HG03342 (cell line): Measurements from ENCODE around the gene AMACR.

Experiments used
- ATAC-seq: cut with Tn5 transposase; IDR thresholded peaks from one replicate; pipeline ENCODE4 v1.9.1; 2021; ENCODE audit warnings: mild to moderate bottlenecking, moderate library complexity; ENCODE audit not compliant: unreplicated experiment

AMACR gene

DNA sequence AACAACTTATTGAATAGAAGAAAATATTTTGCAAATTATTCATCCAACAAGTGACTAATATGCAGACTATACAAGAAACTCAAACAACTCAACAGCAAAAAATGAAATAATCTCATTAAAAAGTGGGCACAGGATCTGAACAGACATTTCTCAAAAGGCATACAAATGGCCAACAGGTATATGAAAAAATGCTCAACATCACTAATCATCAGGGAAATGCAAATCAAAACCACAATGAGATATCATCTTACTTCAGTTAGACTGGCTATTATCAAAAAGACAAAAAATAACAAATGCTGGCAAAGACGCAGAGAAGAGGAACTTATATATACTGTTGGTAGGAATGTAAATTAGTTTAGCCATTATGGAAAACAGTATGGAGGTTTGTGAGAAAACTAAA, 1.8 kb upstream of the AMACR start:
- ATAC-seq: no peak

DNA sequence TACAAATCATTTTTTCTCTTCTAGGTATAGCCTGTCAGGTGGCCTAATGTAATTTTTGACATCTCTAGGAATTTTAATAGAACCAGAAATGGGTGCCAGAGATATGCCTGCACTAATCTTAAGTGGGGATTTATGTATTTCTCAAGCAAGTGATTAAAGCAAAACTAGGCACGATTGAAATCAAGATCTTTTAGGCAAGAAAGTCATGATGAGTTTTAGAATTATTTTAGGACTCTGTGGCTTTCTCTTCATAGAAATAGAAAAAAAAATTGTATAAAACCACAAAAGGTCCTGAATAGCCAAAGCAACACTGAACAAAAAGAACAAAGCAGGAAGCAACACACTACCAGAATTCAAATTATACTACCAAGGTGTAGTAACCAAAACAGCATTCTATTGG, 952 bp upstream of the AMACR start:
- ATAC-seq: no peak

DNA sequence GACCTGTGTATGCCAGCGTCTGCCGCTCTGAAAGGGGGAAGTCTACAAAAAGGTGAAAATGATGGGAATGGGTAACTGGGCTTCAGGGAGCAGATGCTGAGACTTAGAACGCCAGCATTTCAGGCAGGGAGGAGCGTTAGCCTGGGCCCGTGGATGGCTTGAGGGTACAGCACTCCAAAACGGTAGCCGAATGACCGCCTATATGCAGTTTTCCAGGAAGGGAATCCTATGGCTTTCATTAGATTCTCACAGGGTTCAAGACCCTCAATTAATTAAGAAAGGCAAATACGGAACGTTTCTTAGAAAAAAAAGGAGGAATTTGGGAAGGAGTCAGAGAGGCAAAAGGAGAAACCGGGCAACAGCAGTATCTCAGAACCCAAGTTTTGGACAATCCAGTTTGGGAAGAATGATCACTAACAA, 639 bp downstream of the AMACR start:
- no peak for ATAC-seq

DNA sequence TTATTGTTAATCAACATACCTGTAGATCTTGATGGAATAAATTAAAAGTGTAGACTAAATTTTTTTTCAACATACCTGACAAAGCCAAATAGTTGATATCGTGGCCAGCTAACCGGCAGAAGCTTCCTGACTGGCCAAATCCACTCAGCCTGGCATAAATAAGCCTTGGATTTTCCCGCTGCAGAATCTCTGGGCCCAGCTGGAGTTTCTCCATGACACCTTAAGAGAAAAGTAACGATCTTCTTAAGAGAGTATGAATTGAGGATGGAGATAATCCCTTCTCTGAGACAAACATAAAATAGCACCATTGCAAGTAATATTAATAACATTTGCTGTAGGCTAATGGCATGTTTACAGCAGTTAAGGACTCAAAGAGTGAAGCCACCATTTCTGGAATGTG, 2.2 kb downstream of the AMACR start:
- ATAC-seq: no peak

DNA sequence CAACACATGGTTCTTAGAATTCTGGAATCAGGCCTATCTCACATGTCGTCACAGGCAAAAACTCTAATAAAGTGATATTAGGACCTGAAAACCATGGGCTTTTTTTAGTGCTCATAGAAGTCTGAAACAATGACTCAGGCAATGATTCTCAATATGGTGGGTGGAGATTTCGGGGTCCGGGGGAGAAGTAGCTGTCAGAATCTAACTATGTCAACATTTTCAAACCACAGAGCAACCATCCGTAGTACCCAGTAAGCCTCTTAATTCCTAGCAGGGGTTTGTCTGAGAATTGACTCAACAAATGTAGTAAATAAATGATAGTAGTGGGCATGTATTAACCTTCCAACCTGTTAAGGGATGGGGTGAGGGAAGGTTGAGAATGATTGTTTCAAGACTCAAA, 2.6 kb downstream of the AMACR start:
- ATAC-seq: no peak

DNA sequence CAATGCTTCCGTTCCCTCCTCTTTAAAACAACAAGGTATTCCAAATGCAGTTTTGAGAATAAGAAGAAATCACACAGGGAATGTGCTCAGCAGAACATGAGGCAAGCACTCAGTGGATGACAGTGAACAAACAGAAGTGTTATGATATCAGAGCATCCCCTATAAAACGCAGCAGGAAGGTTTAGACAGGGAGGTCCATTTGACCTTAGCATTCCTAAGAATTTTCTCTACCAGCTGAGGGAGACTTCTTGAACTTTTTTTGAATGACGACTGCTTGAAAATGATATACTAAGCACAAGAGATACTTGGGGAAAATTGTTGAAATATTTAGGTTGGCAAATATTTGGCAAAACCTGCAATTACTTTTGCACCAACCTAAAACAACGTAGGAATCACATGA, 3.9 kb downstream of the AMACR start:
- no peak for ATAC-seq

DNA sequence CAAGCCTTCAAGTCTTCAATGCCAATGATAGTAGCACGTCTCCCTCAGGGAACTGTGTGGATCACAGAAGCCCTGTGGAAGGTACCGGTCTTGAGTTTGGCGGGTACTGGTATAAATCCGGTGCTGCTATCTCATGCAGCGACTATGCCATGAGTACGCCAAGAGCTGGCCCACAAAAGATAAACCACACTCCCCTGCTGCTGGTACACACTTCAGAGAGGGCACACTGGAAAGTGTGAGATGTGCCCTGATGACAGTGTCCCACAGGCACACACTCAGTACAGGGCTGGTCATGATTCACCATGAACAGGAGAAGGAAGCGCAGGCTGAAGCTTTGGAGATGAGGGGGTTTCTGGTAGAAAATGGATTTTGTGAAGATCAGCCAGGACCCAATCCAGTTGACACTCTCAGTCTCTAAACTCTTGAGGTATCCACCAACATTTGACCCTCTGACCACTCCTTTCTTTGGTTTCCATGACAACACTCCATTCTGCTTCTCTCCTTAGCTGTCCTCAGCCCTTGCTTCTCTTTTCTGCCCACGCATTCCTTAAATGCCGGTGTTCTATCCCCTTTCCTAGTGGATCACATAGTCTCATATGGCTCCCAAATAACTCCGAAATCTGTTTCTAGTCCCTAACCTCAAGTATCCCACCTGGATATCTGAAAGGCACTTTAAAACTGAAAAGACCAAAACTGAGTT, 5.1 kb downstream of the AMACR start:
- no peak for ATAC-seq

DNA sequence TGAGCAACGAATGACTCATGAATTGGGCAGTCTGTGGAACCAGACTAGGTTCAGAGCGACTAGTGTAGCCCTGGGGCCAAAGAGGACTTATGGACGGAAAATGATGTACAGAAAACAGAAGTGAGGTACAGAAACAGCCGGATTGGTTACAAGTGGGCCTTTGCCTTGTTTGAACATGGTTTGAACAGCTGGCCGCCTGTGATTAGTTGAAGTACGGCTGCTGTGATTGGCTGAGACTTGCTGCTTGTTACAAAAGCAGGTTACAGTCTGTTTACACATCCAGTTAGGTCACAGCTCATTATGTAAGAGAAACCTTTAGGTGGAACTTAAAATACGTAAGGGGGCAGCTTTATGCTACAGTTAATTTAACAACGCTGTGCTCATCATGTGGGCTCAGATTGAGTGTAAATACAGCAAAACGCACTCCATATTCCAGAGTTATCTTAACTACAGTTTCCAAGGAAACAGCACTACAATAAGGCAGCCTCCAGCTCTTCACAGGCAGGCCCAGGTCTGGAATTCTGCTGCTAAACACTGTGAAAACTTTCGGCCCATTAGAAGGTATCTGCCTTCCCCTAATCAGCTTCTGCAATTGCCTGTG, 6.5 kb downstream of the AMACR start:
- ATAC-seq: no peak

DNA sequence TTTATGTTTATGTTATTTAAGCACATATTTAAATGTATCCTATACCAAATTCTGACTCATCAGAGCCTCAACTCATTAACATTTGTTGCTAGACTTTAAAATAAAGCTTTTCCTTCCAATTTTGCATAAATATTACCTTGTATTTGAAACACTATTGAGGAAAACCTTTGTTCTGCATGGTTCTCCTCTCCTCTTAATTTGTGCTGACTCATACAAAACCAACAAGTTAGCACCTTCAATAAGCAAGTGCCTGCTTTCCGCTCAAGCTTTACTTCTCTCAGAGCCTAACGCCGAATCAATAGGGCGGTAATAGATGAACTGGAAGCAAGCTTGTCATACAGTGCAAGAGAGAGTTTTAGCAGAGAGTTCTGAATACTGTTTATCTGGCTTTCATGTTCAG, 7.9 kb downstream of the AMACR start:
- no peak for ATAC-seq

DNA sequence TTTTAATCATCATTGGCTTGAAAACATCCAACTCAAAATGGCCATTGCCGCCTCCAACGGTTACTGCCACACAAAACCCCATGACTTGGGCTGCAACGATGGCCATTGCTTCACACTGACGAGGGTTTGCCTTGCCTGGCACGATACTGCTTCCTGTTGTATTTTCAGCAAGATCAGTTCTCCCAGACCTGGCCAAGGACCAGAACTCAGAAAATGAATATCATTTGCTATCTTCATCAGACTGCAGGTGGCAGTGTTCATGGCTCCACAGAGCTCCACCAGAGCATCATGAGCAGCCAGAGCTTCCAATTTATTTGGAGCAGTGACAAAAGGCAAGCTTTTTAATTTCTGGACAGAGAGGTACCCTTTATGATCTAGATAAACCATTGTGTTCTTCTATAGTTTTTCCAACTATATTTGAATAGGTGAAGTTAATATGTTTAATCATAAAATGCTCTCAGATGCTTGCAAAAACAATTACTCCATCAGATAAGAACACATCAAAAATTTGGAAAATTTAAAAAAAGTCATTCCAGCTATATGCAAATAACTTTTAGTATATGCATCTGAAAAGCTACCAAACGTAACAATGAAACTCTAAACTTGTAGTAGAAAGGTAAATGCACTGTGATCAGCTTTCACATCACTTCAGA, 10.4 kb downstream of the AMACR start:
- peak; percentile 80 for ATAC-seq

DNA sequence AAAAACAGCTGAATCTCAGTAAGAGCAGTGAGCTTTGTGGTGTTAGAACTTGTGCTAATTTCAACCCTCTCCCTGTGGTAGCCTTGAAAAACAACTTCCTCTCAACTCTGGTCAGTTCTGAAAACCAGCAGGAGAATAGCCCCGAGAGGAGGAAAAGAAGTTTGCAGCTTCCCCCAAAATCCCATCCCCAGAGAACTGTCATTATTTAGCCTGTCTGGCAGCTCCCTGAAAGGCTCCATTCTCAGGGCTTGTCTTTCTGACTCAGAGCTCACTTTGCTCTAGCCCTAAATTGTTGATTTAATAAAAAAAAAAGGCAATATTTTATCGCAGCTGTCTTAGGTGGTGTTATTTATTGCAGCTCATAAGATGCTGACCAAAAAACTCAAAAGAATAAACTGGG, 12.0 kb downstream of the AMACR start:
- ATAC-seq: no peak

DNA sequence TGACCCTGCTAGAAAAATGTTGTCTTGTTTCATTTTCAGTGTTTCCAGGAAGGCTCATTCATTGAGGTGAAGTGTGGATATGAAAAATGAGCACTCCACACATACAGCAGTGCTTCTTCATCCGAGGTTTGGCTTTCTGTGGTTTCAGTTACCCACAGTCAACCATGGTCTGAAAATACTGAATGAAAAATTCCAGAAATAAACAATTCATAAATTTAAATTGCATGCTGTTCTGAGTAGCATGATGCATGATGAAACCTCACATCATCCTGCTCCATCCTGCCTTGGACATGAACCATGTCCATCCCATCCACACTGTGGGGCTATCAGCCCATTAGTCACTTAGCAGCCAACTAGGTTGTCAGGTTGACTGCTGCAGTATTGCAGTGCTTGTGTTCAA, 13.0 kb downstream of the AMACR start:
- no peak for ATAC-seq

DNA sequence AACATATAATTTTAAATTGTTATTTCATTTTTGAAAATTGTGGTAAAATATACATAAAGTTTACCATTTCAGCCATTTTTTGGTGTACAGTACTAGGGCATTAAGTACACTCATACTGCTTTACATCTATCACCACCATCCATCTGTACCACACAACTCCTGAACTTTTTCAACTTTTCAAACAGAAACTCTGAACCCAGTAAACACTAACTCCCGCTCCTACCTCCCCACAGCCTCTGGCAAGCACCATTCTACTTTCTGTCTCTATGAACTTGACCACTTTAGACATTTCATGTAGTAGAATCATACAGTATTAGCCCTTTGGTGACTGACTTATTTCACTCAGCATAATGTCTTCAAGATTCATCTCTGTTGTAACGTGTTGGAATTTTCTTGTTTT, 15.0 kb downstream of the AMACR start:
- ATAC-seq: no peak

DNA sequence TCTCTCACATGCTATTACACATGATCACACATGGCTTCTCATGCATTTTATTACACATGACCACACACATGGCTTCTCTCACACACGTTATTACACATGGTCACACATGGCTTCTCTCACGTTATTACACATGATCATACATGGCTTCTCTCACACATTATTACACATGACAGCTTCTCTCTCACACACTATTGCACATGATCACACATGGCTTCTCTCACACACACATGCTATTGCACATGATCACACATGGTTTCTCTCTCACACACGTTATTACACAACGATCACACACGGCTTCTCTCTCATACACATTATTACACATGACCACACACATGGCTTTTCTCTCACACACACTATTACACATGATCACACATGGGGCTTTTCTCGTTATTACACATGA, 22.4 kb downstream of the AMACR start:
- ATAC-seq: no peak

DNA sequence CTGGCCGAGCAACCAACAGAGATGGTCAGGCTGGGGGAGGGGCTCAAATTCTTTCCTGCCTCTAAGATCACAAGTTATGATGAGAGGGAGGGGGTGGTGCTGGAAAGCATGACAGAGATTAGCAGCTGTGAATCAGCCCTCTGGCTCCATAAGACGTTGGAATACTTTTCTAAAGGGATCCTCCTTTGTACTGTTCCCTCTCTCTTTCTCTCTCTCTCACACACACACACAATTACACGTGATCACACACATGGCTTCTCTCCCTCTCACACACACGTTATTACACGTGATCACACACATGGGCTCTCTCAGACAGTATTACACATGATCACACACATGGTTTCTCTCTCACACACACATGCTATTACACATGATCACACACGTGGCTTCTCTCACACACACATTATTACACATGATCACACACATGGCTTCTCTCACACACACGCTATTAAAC, 23.2 kb downstream of the AMACR start, which contains the start of gene SLC45A2:
Gene SLC45A2 (minus strand): TSS at position 23 of the 454 bp plus-strand sequence. CDS start 110 bp downstream, outside the sequence.
- ATAC-seq: no peak

DNA sequence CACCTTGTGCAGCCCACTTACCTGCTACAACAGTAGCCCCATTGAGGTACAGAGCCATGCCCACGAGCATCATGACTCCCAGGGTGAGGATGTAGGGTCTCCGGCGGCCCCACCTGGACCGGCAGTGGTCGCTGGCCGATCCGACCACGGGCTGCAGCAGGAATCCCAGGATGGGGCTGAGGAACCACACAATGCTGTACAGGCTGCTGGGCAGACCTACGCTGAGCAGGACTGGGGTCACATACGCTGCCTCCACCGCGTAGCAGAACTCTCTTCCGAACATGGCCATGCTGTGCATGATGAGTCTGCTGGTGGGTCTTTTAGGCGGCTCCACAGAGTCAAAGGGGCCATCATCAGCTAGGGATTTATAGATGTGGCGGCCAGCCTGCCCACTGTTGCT, 23.7 kb downstream of the AMACR start:
- no peak for ATAC-seq

DNA sequence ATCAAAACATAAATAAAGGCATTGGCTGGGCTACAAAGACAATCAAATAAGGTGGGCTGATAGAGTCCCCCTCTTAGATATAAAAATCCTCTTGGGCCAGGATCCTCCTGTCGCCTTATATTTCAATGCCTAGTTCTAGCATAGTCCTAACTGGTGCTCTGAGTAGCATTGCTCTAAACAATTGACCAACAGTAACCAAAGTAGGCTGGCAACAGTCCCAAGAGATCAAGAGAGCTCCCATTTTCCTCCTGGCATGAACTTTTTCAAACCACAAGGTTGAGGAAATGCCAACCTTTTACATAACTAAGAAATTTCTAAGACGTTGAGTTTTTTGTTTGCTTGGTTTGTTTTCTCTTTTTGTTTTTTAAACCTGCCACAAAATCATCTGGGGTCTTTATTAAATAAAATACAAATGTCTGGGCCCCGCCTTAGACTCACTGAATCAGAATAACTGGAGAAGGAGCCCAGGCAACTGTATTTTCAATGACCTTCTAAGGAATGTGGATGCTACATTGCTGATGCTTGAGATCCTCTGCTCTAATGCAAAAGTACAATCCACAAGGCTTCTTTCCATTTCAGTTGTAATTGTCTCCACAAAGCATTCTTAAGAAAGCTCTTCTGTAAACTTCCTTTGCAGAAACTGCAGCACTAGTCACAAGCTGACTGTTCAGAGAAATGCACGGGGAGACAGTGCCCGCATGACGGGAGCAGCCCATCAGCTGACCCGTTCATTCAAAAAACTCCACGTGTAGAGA, 26.3 kb downstream of the AMACR start:
- ATAC-seq: no peak

DNA sequence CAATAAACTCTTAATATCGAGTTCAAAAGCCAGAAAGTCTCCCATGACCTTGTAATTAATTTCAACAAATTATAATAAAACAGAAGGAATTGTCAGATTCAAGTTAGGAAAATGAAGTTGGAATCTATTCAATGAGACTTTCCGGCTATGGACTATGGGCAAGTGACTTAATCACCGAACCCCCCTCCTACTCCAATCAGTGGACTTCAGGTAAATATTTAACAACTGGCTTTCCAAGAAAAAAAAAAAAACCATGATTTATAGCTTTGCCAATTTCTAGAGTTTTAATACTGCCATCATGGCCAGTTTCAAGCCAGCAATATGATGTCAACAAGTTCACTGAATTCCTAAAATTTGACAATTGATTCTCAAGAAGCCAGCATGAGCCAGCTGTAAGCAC, 27.8 kb downstream of the AMACR start:
- no peak for ATAC-seq

DNA sequence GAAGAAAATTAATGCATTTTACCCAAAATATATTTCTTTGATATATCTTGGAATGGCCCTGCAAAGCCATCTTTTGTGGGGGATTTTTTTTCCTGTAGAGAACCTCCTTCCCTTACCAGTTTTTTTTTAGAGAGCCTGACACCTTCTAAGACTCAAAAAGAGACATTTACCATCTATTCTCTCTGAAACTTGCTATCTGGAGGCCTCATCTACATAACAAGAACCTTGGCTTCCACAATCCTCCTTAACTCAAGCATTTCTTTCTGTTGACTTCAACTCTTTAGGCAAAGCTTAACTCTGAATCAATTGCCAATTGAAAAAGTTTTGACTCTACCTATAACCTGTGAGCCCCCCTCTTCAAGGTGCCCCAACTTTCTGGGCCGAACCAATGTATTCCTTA, 29.5 kb downstream of the AMACR start:
- ATAC-seq: no peak

DNA sequence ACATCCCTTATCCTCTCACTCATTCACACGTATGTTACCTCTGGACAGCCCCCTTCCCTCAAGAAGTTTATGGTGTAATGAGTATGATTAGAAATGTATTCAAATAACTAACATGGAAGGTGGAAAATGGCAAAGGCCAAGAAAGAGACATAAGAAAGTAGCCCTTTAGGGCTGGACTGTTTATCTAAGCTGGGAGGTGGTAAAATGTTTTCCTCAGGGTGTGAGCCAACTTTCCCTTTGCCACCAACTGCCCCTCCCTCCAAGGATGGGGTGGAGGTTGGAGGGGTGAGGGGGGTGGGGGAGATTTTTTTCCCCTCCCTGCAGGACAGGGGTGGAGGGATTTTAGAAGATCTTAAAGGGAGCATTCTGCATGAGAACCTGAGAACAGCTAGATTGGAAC, 31.5 kb downstream of the AMACR start:
- ATAC-seq: no peak

DNA sequence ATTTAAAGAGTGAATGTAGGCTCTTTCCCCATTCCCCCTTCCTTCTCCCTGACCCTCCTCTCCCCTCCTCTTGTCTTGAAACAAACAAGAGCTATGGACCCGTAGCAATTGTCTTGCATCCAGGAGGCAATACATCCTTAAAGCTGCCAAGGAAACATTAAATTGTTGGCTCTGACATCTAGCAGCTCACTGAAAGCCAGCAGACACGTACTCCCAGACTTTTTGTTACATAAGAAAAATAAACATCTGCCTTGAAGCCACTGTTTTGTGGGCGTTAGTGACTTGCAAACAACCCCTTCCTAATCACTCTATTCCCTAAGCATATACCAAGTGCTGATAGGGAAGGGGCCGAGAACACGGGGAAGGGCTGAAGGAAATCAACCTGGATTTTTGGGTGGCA, 32.0 kb downstream of the AMACR start:
- ATAC-seq: no peak

DNA sequence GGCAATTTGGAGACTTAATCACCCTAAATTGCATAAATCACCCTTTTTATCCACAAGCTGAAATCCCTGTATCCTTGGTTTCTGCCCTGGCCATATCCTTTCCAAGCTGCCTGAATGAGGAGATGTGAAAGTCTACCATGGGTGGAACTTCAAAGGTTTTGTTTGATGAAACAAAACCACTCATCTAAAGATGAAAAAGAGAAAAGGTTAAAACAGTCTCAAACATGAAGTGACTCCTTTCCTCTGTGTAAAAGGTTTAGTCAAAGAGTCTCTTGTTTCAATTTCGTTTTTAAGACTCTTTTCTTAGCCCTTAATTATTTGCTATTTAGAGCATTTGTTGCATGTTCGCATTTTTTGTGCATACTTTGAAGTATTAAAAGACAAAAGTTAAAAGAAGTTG, 34.6 kb downstream of the AMACR start:
- no peak for ATAC-seq
